ENCODE measurements around the gene DUS1L.

DNA sequence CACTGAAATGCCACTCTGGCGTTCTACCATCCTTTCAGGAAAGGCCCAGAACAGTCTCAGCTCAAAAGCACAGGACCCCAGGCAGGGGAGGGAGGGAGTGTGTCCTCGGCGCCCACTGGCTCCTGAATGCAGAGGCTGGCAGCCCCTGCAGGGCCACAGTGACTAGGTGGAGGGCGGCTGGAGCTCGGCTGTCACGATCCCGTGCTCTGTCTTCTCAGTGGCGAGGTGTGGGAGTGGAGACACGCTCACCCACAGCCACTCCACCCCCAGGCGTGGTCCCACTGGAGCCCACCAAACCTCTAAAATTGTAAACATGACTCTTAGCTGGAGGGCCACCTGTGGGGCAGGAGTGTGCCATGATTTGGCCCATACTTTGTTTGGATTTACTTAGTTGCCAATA lies 48.8 kb upstream of the DUS1L start:
- TF ChIP-seq CTCF (IDR thresholded peaks at IDR 0.05), result no peak
- no peak for TF ChIP-seq POLR2A (IDR thresholded peaks at IDR 0.05)

Measured in uterus (tissue), 2 donors.